ENCODE measurements around the gene MISP.
A peak's percentile ranks its signal among the peaks of the same experiment; 100 is the strongest.
"Not testable (repeated sequence)": the region's sequence is repeated elsewhere in the genome, so short reads cannot be mapped to it uniquely, and the experiment has no call there.

Gene MISP

DNA sequence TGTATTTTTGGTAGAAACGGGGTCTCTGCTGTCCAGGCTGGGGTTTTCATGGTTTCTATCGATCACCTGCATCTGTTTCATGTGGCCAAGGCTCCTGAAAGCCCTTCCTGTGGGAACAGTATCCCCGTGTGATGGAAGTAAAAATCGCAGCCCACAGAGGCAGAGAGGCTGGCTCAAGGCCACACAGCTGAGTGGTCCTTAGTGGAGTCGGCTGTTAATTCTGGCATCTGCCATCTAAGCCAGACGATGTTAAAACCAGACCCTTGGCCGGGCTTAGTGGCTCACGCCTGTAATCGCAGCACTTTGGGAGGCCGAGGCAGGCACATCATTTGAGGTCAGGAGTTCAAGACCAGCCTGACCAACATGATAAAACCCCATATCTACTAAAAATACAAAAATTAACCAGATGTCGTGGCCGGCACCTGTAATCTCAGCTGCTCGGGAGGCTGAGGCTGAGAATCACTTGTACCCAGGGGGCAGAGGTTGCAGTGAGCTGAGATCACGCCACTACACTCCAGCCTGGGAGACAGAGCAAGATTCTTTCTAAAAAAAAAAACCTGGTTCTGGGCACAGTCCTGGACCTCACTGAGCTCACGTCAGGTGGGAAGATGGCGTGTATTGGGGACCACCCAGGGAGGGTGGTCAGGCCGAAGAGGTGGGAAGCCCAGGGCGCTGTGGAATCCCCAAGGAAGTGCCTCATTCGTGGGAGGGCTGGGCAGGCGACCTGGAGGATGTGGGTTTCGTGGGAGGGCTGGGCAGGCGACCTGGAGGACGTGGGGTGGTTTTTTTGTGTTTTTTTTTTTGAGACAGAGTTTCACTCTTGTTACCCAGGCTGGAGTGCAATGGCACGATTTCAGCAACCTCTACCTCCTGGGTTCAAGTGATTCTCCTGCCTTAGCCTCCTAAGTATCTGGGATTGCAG lies 18.5 kb upstream of the MISP start:
- DNase-seq (ENCODE audit: low read depth): peak; percentile 57
- TF ChIP-seq, protein P1, sequence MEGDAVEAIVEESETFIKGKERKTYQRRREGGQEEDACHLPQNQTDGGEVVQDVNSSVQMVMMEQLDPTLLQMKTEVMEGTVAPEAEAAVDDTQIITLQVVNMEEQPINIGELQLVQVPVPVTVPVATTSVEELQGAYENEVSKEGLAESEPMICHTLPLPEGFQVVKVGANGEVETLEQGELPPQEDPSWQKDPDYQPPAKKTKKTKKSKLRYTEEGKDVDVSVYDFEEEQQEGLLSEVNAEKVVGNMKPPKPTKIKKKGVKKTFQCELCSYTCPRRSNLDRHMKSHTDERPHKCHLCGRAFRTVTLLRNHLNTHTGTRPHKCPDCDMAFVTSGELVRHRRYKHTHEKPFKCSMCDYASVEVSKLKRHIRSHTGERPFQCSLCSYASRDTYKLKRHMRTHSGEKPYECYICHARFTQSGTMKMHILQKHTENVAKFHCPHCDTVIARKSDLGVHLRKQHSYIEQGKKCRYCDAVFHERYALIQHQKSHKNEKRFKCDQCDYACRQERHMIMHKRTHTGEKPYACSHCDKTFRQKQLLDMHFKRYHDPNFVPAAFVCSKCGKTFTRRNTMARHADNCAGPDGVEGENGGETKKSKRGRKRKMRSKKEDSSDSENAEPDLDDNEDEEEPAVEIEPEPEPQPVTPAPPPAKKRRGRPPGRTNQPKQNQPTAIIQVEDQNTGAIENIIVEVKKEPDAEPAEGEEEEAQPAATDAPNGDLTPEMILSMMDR (IDR thresholded peaks at IDR 0.05; ENCODE audit: insufficient read depth, low read depth, low read length, missing control alignments): no peak
- H3K4me3 ChIP-seq (ENCODE audit: low read depth, low read length): no peak overlapping the region

DNA sequence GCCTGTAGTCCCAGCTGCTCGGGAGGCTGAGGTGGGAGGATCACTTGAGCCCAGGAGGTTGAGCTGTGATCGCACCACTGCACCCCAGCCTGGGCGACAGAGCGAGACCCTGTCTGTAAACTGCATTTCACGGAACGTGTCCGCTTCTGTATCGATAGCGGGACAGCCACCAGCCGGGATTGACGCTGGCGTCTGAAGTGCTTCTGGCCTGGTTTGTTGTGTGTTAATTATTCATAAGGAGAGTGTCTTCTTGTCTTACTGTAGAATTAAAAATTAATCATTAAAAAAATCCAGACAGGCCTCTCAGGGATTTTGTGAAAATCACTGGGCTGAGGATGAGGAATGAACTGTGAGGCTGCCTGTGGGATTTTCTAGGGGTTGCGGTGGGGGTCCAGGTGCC lies 16.2 kb upstream of the MISP start:
- no peak for DNase-seq (ENCODE audit: low read depth)
- TF ChIP-seq, protein P1 (IDR thresholded peaks at IDR 0.05; ENCODE audit: insufficient read depth, low read depth, low read length, missing control alignments): no peak
- H3K4me3 ChIP-seq (ENCODE audit: low read depth, low read length): no peak overlapping the region

DNA sequence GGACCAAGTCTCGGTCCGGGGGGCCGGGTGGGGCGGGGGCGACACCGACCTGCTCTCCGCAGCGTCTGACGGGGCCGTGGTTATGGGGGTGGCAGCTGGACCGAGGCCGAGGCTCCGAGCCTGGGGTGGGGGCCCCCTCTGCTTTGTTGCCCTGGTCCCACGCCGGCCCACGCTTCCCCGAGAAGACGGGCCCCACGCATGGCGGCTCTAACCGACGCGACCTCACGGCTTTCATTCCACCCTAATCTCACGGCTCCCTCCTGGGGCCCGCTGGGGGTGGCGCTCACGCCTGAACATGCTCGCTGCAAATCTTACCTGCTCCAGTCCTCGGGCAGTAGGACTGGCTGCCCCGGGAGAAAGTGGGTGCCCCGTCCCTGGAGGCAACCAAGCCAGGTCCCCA lies 14.8 kb upstream of the MISP start:
- TF ChIP-seq, protein P1 (IDR thresholded peaks at IDR 0.05; ENCODE audit: insufficient read depth, low read depth, low read length, missing control alignments): no peak
- no peak for DNase-seq (ENCODE audit: low read depth)
- H3K4me3 ChIP-seq (ENCODE audit: low read depth, low read length): no peak overlapping the region

DNA sequence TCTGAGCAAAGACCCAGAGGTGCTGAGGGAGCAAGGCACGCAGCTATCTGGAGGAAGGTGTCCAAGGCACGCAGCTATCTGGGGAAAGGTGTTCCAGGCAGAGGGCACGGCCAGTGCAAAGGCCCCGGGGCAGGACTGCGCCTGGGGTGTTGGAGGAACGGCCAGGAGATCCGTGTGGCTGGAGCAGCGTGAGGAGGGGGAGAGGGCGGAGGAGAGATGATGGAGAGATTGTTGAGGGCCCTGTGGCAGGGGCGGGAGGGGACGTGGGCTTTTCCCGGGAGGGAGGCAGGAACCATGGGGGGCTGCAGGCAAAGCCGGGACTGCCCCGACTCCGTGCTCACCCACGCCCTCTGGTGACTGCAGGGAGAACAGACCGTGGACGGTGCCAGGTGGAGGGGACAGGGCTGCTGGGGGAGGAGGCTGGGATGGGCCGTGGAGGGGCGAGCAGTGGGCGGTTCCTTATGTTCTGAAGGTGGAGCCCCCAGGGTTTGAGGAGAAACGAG lies 13.3 kb upstream of the MISP start:
- no peak overlapping the region for H3K4me3 ChIP-seq (ENCODE audit: low read depth, low read length)
- TF ChIP-seq, protein P1 (IDR thresholded peaks at IDR 0.05; ENCODE audit: insufficient read depth, low read depth, low read length, missing control alignments): peak; percentile 71
- peak; percentile 42 for DNase-seq (ENCODE audit: low read depth)

DNA sequence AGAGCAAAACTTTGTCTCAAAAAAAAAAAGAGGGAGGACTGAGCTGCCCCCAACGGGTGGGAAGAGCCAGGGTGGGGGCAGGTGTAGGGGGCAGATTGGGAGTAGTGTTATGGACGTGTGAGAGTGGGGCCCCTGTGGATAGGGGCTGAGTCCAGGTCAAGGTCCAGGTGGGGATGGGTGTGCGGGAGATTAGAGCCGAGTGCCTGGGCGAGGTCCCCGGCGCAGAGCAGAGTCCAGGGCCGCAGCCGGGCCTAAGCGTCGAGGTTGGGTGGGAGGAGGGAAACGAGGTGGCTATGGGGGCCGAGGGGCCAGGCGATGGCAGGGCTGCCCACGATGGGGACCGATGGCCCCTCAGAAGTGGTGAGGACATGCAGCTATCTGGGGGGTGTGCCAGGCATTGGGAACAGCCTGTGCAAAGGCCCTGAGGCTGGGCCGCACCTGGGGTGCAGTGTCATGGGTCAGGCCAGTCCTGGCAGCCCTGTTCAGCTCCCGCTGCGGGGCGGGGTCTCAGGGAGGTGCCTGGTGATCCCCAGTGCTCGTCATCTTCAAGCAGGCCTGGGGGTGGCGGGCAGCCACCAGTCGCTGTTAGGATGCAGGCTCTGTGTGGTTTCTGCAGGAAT lies 12.3 kb upstream of the MISP start:
- TF ChIP-seq, protein P1 (IDR thresholded peaks at IDR 0.05; ENCODE audit: insufficient read depth, low read depth, low read length, missing control alignments): no peak
- no peak for DNase-seq (ENCODE audit: low read depth)
- no peak overlapping the region for H3K4me3 ChIP-seq (ENCODE audit: low read depth, low read length)

DNA sequence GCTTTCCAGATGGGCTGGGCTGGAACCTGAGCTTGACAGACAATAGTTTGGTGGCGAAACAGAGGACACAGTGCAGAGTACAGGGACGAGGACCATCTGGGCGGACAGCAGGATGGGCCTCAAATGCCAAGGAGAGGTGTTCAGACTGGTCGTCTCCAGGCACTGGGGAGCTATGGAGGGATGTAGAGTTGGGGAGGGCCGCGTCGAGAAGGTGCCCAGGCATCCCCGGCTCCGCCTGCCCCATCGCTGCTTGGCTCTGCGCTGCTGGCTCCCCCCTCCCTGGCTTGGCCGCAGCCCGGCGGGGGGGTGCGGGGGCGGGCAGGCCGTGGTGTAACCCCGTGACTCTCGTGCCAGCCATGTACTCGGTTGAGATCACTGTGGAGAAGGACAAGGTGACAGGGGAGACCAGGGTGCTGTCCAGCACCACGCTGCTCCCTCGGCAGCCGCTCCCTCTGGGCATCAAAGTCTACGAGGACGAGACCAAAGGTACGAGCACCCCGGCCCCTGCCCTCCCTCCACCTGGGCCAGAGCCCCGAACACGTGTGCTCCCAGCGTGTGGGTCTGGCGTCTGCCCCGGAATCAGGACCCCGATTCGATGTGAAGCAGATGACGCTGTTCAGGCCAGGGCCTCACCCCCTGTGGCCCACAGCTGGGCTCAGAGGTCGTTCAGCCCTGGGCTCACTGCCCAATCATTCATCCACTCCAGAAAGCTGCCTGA lies 10.8 kb upstream of the MISP start:
- no peak overlapping the region for H3K4me3 ChIP-seq (ENCODE audit: low read depth, low read length)
- TF ChIP-seq, protein P1 (IDR thresholded peaks at IDR 0.05; ENCODE audit: insufficient read depth, low read depth, low read length, missing control alignments): no peak
- DNase-seq (ENCODE audit: low read depth): no peak

DNA sequence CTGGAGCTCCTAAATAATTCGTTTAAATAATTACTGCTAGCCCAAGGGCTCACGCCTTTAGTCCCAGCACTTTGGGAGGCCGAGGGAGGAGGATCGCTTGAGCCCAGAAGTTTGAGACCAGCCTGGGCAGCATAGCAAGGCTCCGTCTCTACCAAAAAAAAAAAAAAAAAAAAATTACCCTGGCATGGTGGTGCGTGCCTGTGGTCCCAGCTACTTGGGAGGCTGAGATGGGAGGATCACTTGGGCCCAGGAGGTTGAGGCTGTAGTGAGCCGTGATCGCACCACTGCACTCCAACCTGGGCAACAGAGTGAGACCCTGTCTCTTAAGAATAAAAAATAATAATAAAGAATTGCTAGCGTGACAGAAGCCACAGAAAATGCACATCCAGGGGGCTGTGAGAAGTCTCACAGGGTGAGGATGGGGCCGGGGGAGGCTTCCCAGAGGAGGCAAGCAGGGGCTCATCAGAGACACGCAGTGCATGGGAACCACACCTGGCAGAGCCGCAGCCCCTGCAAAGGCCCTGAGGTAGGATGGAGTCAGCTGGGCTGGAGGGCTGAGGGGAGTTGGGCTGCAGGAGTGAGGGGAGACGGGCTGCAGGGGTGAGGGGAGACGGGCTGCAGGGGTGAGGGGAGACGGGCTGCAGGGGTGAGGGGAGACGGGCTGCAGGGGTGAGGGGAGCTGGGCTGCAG lies 10.0 kb upstream of the MISP start:
- not testable (repeated sequence) for DNase-seq (ENCODE audit: low read depth); H3K4me3 ChIP-seq (ENCODE audit: low read depth, low read length)

Measured in GM12865 (cell line).